NB4 (cell line): Measurements from ENCODE around the gene THSD4.

Experiments used
- POLR2A ChIP-seq: IDR thresholded peaks from 2 replicates; pipeline ENCODE4 v1.6.1; 2011; ENCODE audit warnings: mild to moderate bottlenecking; ENCODE audit not compliant: insufficient read length; ENCODE audit errors: extremely low read depth
- TF ChIP-seq, protein P1 (sequence below): IDR thresholded peaks from one replicate; pipeline ENCODE4 v1.5.1; 2012; ENCODE audit warnings: low read depth, low read length

DNA sequence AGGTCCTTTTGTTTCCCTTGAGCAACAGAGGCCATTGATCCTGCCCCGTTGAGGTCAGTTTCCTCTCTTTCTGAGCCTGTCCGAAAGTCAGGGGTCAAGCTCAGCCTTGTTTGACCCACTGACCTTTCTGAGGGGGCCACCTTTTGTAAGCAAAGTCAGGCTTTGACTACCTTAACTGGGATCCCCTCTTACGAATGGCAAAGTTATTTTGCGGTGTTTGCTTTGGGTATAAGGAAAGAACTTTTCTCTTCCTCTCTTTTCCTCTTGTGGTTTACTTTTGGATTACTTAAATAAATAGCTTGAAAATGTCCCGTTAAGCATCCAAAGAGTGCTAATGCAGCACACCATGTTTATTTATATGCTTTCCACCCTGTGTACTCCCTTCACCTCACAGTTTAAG, 340.6 kb downstream of the THSD4 start:
- TF ChIP-seq POLR2A: no peak
- TF ChIP-seq, protein P1, sequence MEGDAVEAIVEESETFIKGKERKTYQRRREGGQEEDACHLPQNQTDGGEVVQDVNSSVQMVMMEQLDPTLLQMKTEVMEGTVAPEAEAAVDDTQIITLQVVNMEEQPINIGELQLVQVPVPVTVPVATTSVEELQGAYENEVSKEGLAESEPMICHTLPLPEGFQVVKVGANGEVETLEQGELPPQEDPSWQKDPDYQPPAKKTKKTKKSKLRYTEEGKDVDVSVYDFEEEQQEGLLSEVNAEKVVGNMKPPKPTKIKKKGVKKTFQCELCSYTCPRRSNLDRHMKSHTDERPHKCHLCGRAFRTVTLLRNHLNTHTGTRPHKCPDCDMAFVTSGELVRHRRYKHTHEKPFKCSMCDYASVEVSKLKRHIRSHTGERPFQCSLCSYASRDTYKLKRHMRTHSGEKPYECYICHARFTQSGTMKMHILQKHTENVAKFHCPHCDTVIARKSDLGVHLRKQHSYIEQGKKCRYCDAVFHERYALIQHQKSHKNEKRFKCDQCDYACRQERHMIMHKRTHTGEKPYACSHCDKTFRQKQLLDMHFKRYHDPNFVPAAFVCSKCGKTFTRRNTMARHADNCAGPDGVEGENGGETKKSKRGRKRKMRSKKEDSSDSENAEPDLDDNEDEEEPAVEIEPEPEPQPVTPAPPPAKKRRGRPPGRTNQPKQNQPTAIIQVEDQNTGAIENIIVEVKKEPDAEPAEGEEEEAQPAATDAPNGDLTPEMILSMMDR: no peak
